Head of caudate nucleus (tissue), 42 donors: ENCODE measurements around the gene WDR47.
"Not testable (repeated sequence)": the region's sequence is repeated elsewhere in the genome, so short reads cannot be mapped to it uniquely, and the experiment has no call there.

Experiments used
- DNase-seq, 42 donors: peaks; one replicate each; pipeline versions ENCODE4 v3.0.0 to v3.0.0-alpha.2; 2020 to 2021; ENCODE audit warnings: mixed read lengths in 7 of 42
- intact Hi-C: fragments of 100-400 bp; cut with DNase I; formaldehyde crosslinking; loops from one replicate; pipeline ENCODE4 v1.15.0; 2022

WDR47 gene

GRCh38 chr1:108927565-108927964 lies 114.3 kb downstream of the WDR47 start:
- intact Hi-C loops, DNase-seq: not testable (repeated sequence)

- no peak for DNase-seq
Observed at GRCh38 chr1:108925920-108926319, 116.0 kb downstream of the WDR47 start.

More at GRCh38 chr1:108925920-108926319, 116.0 kb downstream of the WDR47 start:
- intact Hi-C loops: no loop called here
